Ishikawa (cell line): ENCODE results near the gene ATRNL1.

ENCODE experiments used
- CEBPB ChIP-seq: IDR thresholded peaks from 2 replicates; pipeline ENCODE4 v1.6.1; 2012
- CREB1 ChIP-seq: IDR thresholded peaks from 2 replicates; pipeline ENCODE4 v1.6.1; 2012; ENCODE audit warnings: low read depth
- EGR1 ChIP-seq: IDR thresholded peaks from 2 replicates; pipeline ENCODE4 v1.6.1; 2012
- EP300 ChIP-seq: IDR thresholded peaks from 2 replicates; pipeline ENCODE4 v1.6.1; 2012; ENCODE audit warnings: borderline replicate concordance
- NFIC ChIP-seq: IDR thresholded peaks from 2 replicates; pipeline ENCODE4 v1.6.1; 2012
- RAD21 ChIP-seq: IDR thresholded peaks from 2 replicates; pipeline ENCODE4 v1.6.1; 2012; ENCODE audit warnings: low read depth
- TAF1 ChIP-seq: IDR thresholded peaks from 2 replicates; pipeline ENCODE4 v1.6.1; 2012; ENCODE audit warnings: low read depth, mild to moderate bottlenecking
- TCF12 ChIP-seq: IDR thresholded peaks from 2 replicates; pipeline ENCODE4 v1.6.1; 2012; ENCODE audit warnings: low read depth
- TEAD4 ChIP-seq: IDR thresholded peaks from 2 replicates; pipeline ENCODE4 v1.6.1; 2012
- USF1 ChIP-seq: IDR thresholded peaks from 2 replicates; pipeline ENCODE4 v1.6.1; 2012
- YY1 ChIP-seq: IDR thresholded peaks from 2 replicates; pipeline ENCODE4 v1.6.1; 2012; ENCODE audit warnings: low read depth
- TF ChIP-seq, protein P1 (sequence below): IDR thresholded peaks from 2 replicates; pipeline ENCODE4 v1.6.1; 2012; ENCODE audit warnings: low read depth, mild to moderate bottlenecking
- TF ChIP-seq, protein P2 (sequence below): IDR thresholded peaks from 2 replicates; pipeline ENCODE4 v1.6.1; 2012

- TF ChIP-seq RAD21: no peak
- TF ChIP-seq CREB1: no peak
- TF ChIP-seq, protein P1, sequence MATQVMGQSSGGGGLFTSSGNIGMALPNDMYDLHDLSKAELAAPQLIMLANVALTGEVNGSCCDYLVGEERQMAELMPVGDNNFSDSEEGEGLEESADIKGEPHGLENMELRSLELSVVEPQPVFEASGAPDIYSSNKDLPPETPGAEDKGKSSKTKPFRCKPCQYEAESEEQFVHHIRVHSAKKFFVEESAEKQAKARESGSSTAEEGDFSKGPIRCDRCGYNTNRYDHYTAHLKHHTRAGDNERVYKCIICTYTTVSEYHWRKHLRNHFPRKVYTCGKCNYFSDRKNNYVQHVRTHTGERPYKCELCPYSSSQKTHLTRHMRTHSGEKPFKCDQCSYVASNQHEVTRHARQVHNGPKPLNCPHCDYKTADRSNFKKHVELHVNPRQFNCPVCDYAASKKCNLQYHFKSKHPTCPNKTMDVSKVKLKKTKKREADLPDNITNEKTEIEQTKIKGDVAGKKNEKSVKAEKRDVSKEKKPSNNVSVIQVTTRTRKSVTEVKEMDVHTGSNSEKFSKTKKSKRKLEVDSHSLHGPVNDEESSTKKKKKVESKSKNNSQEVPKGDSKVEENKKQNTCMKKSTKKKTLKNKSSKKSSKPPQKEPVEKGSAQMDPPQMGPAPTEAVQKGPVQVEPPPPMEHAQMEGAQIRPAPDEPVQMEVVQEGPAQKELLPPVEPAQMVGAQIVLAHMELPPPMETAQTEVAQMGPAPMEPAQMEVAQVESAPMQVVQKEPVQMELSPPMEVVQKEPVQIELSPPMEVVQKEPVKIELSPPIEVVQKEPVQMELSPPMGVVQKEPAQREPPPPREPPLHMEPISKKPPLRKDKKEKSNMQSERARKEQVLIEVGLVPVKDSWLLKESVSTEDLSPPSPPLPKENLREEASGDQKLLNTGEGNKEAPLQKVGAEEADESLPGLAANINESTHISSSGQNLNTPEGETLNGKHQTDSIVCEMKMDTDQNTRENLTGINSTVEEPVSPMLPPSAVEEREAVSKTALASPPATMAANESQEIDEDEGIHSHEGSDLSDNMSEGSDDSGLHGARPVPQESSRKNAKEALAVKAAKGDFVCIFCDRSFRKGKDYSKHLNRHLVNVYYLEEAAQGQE: no peak
- no peak for TF ChIP-seq TEAD4
- no peak for TF ChIP-seq NFIC
- no peak for TF ChIP-seq EP300
- TF ChIP-seq YY1: no peak
- TF ChIP-seq CEBPB: no peak
- TF ChIP-seq, protein P2, sequence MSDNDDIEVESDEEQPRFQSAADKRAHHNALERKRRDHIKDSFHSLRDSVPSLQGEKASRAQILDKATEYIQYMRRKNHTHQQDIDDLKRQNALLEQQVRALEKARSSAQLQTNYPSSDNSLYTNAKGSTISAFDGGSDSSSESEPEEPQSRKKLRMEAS: no peak
- TF ChIP-seq USF1: no peak
- TF ChIP-seq EGR1: no peak
- TF ChIP-seq TAF1: no peak
- TF ChIP-seq TCF12: no peak
These were observed 228.2 kb downstream of the ATRNL1 start for GRCh38 chr10:115321360-115321759.
